Suprapubic skin (tissue), 4 donors: Measurements from ENCODE around the gene TNIK.

Experiments used
- CTCF ChIP-seq, 2 donors: fragments of 200-600 bp in 1 of 2; fragments of 450-650 bp in 1 of 2; sonication (generic) in 1 of 2; IDR thresholded peaks; one replicate each; pipeline ENCODE4 v1.5.1; 2016 to 2019; ENCODE audit warnings: antibody characterized with exemption in 2 of 2, mild to moderate bottlenecking in 1 of 2, moderate library complexity in 1 of 2
- POLR2A ChIP-seq, 2 donors: fragments of 450-650 bp; IDR thresholded peaks; one replicate each; pipeline ENCODE4 v1.6.1; 2017; ENCODE audit warnings: antibody characterized with exemption in 2 of 2, mild to moderate bottlenecking in 2 of 2, moderate library complexity in 2 of 2
- POLR2AphosphoS5 ChIP-seq, 3 donors: sonication (generic); formaldehyde crosslinking; IDR thresholded peaks; one replicate each; pipeline ENCODE4 v1.6.1; 2017; ENCODE audit warnings: antibody characterized with exemption in 3 of 3

- TF ChIP-seq CTCF (IDR thresholded peaks at IDR 0.05) = no peak
- TF ChIP-seq POLR2AphosphoS5 (IDR thresholded peaks at IDR 0.05) = no peak
- no peak for TF ChIP-seq POLR2A (IDR thresholded peaks at IDR 0.05)
These were observed 421.9 kb downstream of the TNIK start for GRCh38 chr3:171038342-171038741.
